RKO (cell line): ENCODE measurements around the gene VPS37B.
"Not testable (repeated sequence)": the region's sequence is repeated elsewhere in the genome, so short reads cannot be mapped to it uniquely, and the experiment has no call there.

ENCODE experiments used
- DNase-seq: peaks from one replicate; pipeline ENCODE4 v3.0.0-alpha.2; 2016; ENCODE audit warnings: low spot score

The VPS37B gene

GRCh38 chr12:122880668-122881067 is 15.3 kb downstream of the VPS37B start:
- peak; percentile 40 for DNase-seq

- no peak for DNase-seq
Observed at GRCh38 chr12:122880155-122880667, 15.7 kb downstream of the VPS37B start.

GRCh38 chr12:122878780-122879612 is 16.9 kb downstream of the VPS37B start:
- DNase-seq: no peak

GRCh38 chr12:122876731-122877130 is 19.2 kb downstream of the VPS37B start:
- DNase-seq: no peak

- DNase-seq: not testable (repeated sequence)
Observed at GRCh38 chr12:122876281-122876680, 19.6 kb downstream of the VPS37B start.

- no peak for DNase-seq
Observed at GRCh38 chr12:122875590-122876220, 20.2 kb downstream of the VPS37B start.

GRCh38 chr12:122874081-122874480 is 21.8 kb downstream of the VPS37B start:
- no peak for DNase-seq

- DNase-seq: no peak
Observed at GRCh38 chr12:122873540-122873939, 22.4 kb downstream of the VPS37B start.

- DNase-seq: no peak
Observed at GRCh38 chr12:122872815-122873361, 23.0 kb downstream of the VPS37B start.

GRCh38 chr12:122871851-122872780 is 23.8 kb downstream of the VPS37B start:
- no peak for DNase-seq

- DNase-seq: no peak
Observed at GRCh38 chr12:122870867-122871664, 24.9 kb downstream of the VPS37B start.

GRCh38 chr12:122870163-122870842 is 25.6 kb downstream of the VPS37B start:
- no peak for DNase-seq

GRCh38 chr12:122869207-122869973 is 26.5 kb downstream of the VPS37B start:
- no peak for DNase-seq

GRCh38 chr12:122868471-122869177 is 27.3 kb downstream of the VPS37B start:
- no peak for DNase-seq

GRCh38 chr12:122867691-122868461 is 28.0 kb downstream of the VPS37B start:
- DNase-seq: peak; percentile 37

GRCh38 chr12:122866950-122867607 is 28.8 kb downstream of the VPS37B start:
- no peak for DNase-seq

GRCh38 chr12:122866379-122866778 is 29.5 kb downstream of the VPS37B start:
- DNase-seq: no peak
